Keratinocyte (primary cell): ENCODE data around the gene HLA-DOB. TPM values are rescaled to one million over a fixed set of nuclear protein-coding genes. Genes with fewer than 3 reads are reported as not detected.

Experiments
- DNase-seq: peaks from one replicate; pipeline ENCODE4 v3.0.0-alpha.2; 2011; ENCODE audit warnings: low read depth, missing footprints, low spot score
- FAIRE-seq: peaks from 2 replicates; lab custom pipeline; 2011; peaks lifted over from hg19 to GRCh38; lab: Jason Lieb, UNC
- H2AFZ ChIP-seq: 2 replicates; pipeline ENCODE4 v1.6.0; 2012; ENCODE audit warnings: low read length, control low read depth, inconsistent platforms; ENCODE audit not compliant: control insufficient read depth
- H3K27ac ChIP-seq: 2 replicates; pipeline ENCODE4 v1.5.1; 2011; ENCODE audit warnings: low read length; ENCODE audit not compliant: control insufficient read depth, insufficient read depth
- H3K27me3 ChIP-seq: 3 replicates; pipeline ENCODE4 v1.6.0; 2011; ENCODE audit warnings: low read length; ENCODE audit not compliant: control insufficient read depth, insufficient read depth; ENCODE audit errors: extremely low read depth
- H3K36me3 ChIP-seq, 2 experiments: 2 replicates in 1 of 2; 3 replicates in 1 of 2; pipeline ENCODE4 v1.5.1; 2011; ENCODE audit warnings: low read length in 2 of 2, mild to moderate bottlenecking in 1 of 2; ENCODE audit not compliant: control insufficient read depth in 2 of 2, insufficient read depth in 2 of 2; ENCODE audit errors: extremely low read depth in 1 of 2
- H3K4me1 ChIP-seq: 3 replicates; pipeline ENCODE4 v1.5.1; 2011; ENCODE audit warnings: low read length; ENCODE audit not compliant: control insufficient read depth, insufficient read depth; ENCODE audit errors: extremely low read depth
- H3K4me2 ChIP-seq: 3 replicates; pipeline ENCODE4 v1.6.0; 2011; ENCODE audit warnings: low read depth, low read length; ENCODE audit not compliant: control insufficient read depth, insufficient read depth; ENCODE audit errors: extremely low read depth
- H3K4me3 ChIP-seq, 3 experiments: fragments of 200-600 bp in 1 of 3; sonication (generic) in 1 of 3; 2 replicates in 2 of 3; 3 replicates in 1 of 3; pipeline ENCODE4 v1.5.1; 2011 to 2016; ENCODE audit warnings: low read length in 3 of 3, mild to moderate bottlenecking in 3 of 3, control low read depth in 2 of 3, inconsistent platforms in 1 of 3, low read depth in 1 of 3, mixed read lengths in 1 of 3, mixed run types in 1 of 3, moderate library complexity in 1 of 3; ENCODE audit not compliant: control insufficient read depth in 2 of 3, insufficient read depth in 2 of 3; ENCODE audit errors: extremely low read depth in 1 of 3
- H3K79me2 ChIP-seq: 2 replicates; pipeline ENCODE4 v1.6.0; 2012; ENCODE audit warnings: low read length; ENCODE audit not compliant: control insufficient read depth, insufficient read depth
- H3K9ac ChIP-seq: 3 replicates; pipeline ENCODE4 v1.6.0; 2011; ENCODE audit warnings: low read length; ENCODE audit not compliant: control insufficient read depth, insufficient read depth; ENCODE audit errors: extremely low read depth
- H3K9me1 ChIP-seq: 3 replicates; pipeline ENCODE4 v1.6.0; 2011; ENCODE audit warnings: low read length; ENCODE audit not compliant: control insufficient read depth, insufficient read depth; ENCODE audit errors: extremely low read depth
- H3K9me3 ChIP-seq: 2 replicates; pipeline ENCODE4 v1.5.1; 2012; ENCODE audit warnings: low read depth, low read length; ENCODE audit not compliant: control insufficient read depth
- H4K20me1 ChIP-seq: 3 replicates; pipeline ENCODE4 v1.6.0; 2011; ENCODE audit warnings: low read length; ENCODE audit not compliant: control insufficient read depth, insufficient read depth; ENCODE audit errors: extremely low read depth
- CTCF ChIP-seq, 3 experiments: IDR thresholded peaks in 1 of 3; conservative IDR thresholded peaks in 1 of 3; optimal IDR thresholded peaks in 1 of 3; 2 replicates in 2 of 3; 3 replicates in 1 of 3; pipeline versions ENCODE3 to v1.5.1; 2011; ENCODE audit warnings: low read length in 3 of 3, mild to moderate bottlenecking in 3 of 3, moderate library complexity in 2 of 3, control low read depth in 1 of 3, inconsistent platforms in 1 of 3; ENCODE audit not compliant: insufficient read depth in 2 of 3; ENCODE audit errors: extremely low read depth in 1 of 3
- EZH2 ChIP-seq: IDR thresholded peaks from one replicate; pipeline ENCODE4 v1.6.1; 2012; ENCODE audit warnings: inconsistent platforms, mild to moderate bottlenecking, low read length, moderate library complexity
- dilution Hi-C: fragments of 300-500 bp; cut with MboI; formaldehyde crosslinking; loops from one replicate; pipeline ENCODE4 v1.7.0; 2020; ENCODE audit warnings: low sequenced_read_pairs; ENCODE audit not compliant: extremely low pct_ligation_motif_present
- polyA plus RNA-seq, 5 experiments: library from polyadenylated mRNA; depleted of rRNA in 3 of 5; stranded (reverse) in 3 of 5; stranded (forward) in 1 of 5; unstranded in 1 of 5; fragments of >200 nt; gene quantifications; 1 replicate in 1 of 5; 2 replicates in 3 of 5; 3 replicates in 1 of 5; pipeline versions ENCODE4 v1.2.1 to v1.2.3, GENCODE V29; 2011 to 2012; ENCODE audit warnings: missing spikeins in 2 of 5, low read depth in 1 of 5, low replicate concordance in 1 of 5

Gene HLA-DOB
- polyA plus RNA-seq, 1 donor (not counting 4 experiments of a cell fraction or from before 2014, with no cell fraction given), result 12.5 TPM

GRCh38 chr6:32815996-32816395 lies 806 bp downstream of the HLA-DOB start:
- Histone ChIP-seq H3K4me3 (peak overlapping the region in 1 of 3 experiments; percentile 14), H3K27ac (peak overlapping the region; percentile 86), H3K4me2 (peak overlapping the region; percentile 80), H3K36me3 (no peaks in the 10 kb centered on the region), H2AFZ (peak overlapping the region; percentile 88), H3K79me2 (no peaks in the 10 kb centered on the region), H3K9ac (peak overlapping the region; percentile 60), H3K4me1 (peaks cover 42% of the 10 kb centered on the region), H3K9me3 (no peaks in the 10 kb centered on the region), H3K9me1 (no peaks in the 10 kb centered on the region), H4K20me1 (no peaks in the 10 kb centered on the region), H3K27me3 (no peaks in the 10 kb centered on the region)
- dilution Hi-C loops, result no loop called here
- FAIRE-seq, result no peak
- no peak for TF ChIP-seq EZH2
- no peak for TF ChIP-seq CTCF (optimal IDR thresholded peaks at IDR 0.05 in 1 of 3, IDR thresholded peaks at IDR 0.05 in 1 of 3, conservative IDR thresholded peaks at IDR 0.05 in 1 of 3; ENCODE audit: extremely low read depth in 1 of 3, insufficient read depth in 2 of 3, low read length in 3 of 3)
- no peak for DNase-seq

GRCh38 chr6:32815115-32815514 lies 1.7 kb downstream of the HLA-DOB start:
- dilution Hi-C loops, result no loop called here
- no peak for FAIRE-seq

More at GRCh38 chr6:32815115-32815514, 1.7 kb downstream of the HLA-DOB start:
- Histone ChIP-seq H4K20me1 (no peaks in the 10 kb centered on the region), H3K9ac (no peak overlapping the region), H3K79me2 (no peaks in the 10 kb centered on the region), H3K36me3 (no peaks in the 10 kb centered on the region), H3K27me3 (no peaks in the 10 kb centered on the region), H2AFZ (no peak overlapping the region), H3K4me2 (no peak overlapping the region), H3K9me3 (no peaks in the 10 kb centered on the region), H3K4me3 (no peak overlapping the region), H3K9me1 (no peaks in the 10 kb centered on the region), H3K4me1 (peaks cover 39% of the 10 kb centered on the region), H3K27ac (no peak overlapping the region)
- no peak for DNase-seq
- TF ChIP-seq CTCF (optimal IDR thresholded peaks at IDR 0.05 in 1 of 3, IDR thresholded peaks at IDR 0.05 in 1 of 3, conservative IDR thresholded peaks at IDR 0.05 in 1 of 3; ENCODE audit: extremely low read depth in 1 of 3, insufficient read depth in 2 of 3, low read length in 3 of 3) (no peak), EZH2 (no peak)
